SK-N-SH treated with all-trans-retinoic acid at 6 μM for 48 hours (cell line): Measurements from ENCODE around the gene TUBA4A.

Source experiments
- ATAC-seq: fragments of 200-7000 bp; cut with Tn5 transposase; 3 replicates; pipeline ENCODE4 v1.9.1; 2020; ENCODE audit warnings: mild to moderate bottlenecking, moderate library complexity
- ARNTL ChIP-seq: fragments of 450-650 bp; formaldehyde crosslinking; IDR thresholded peaks from 2 replicates; pipeline ENCODE4 v1.5.0; 2020; ENCODE audit warnings: low read depth, mild to moderate bottlenecking, moderate library complexity, borderline replicate concordance
- BACH2 ChIP-seq: fragments of 250-450 bp; sonication (Bioruptor Pico); IDR thresholded peaks from 2 replicates; pipeline ENCODE4 v1.9.0; 2021; ENCODE audit warnings: mild to moderate bottlenecking, borderline replicate concordance
- CREB5 ChIP-seq: fragments of 250-450 bp; sonication (Bioruptor Pico); IDR thresholded peaks from 2 replicates; pipeline ENCODE4 v1.5.1; 2020; ENCODE audit warnings: low read depth, mild to moderate bottlenecking, moderate library complexity
- CSDC2 ChIP-seq: fragments of 250-450 bp; sonication (Bioruptor Pico); IDR thresholded peaks from 2 replicates; pipeline ENCODE4 v1.5.0; 2020; ENCODE audit warnings: mild to moderate bottlenecking, moderate library complexity
- CSRNP3 ChIP-seq: fragments of 250-450 bp; sonication (Bioruptor Pico); IDR thresholded peaks from 2 replicates; pipeline ENCODE4 v1.5.1; 2021; ENCODE audit warnings: mild to moderate bottlenecking, moderate library complexity
- ESRRG ChIP-seq: fragments of 250-450 bp; sonication (Bioruptor Pico); IDR thresholded peaks from 2 replicates; pipeline ENCODE4 v1.6.1; 2021; ENCODE audit warnings: mild to moderate bottlenecking
- GLIS3 ChIP-seq: fragments of 250-450 bp; sonication (Bioruptor Pico); IDR thresholded peaks from 2 replicates; pipeline ENCODE4 v1.5.0; 2020; ENCODE audit warnings: mild to moderate bottlenecking, moderate library complexity
- ISL1 ChIP-seq: fragments of 250-450 bp; sonication (Bioruptor Pico); IDR thresholded peaks from 2 replicates; pipeline ENCODE4 v2.1.2; 2022; ENCODE audit warnings: mild to moderate bottlenecking, moderate library complexity
- OSR1 ChIP-seq: fragments of 250-450 bp; sonication (Bioruptor Pico); IDR thresholded peaks from 2 replicates; pipeline ENCODE4 v1.8.0; 2022; ENCODE audit warnings: moderate library complexity, mild to moderate bottlenecking, inconsistent platforms
- PATZ1 ChIP-seq: fragments of 250-450 bp; sonication (Bioruptor Pico); IDR thresholded peaks from 2 replicates; pipeline ENCODE4 v1.8.0; 2020; ENCODE audit warnings: mild to moderate bottlenecking, moderate library complexity, borderline replicate concordance
- POU6F1 ChIP-seq: fragments of 250-450 bp; sonication (Bioruptor Pico); IDR thresholded peaks from 2 replicates; pipeline ENCODE4 v1.8.0; 2021; ENCODE audit warnings: low read depth, mild to moderate bottlenecking, moderate library complexity, borderline replicate concordance
- PPARA ChIP-seq: fragments of 250-450 bp; sonication (Bioruptor Pico); IDR thresholded peaks from 2 replicates; pipeline ENCODE4 v1.5.0; 2020; ENCODE audit warnings: mild to moderate bottlenecking, borderline replicate concordance
- RARB ChIP-seq: fragments of 250-450 bp; sonication (Bioruptor Pico); IDR thresholded peaks from 2 replicates; pipeline ENCODE4 v1.8.0; 2021; ENCODE audit warnings: mild to moderate bottlenecking, moderate library complexity
- SNAI2 ChIP-seq: fragments of 250-450 bp; sonication (Bioruptor Pico); IDR thresholded peaks from 2 replicates; pipeline ENCODE4 v1.5.0; 2020; ENCODE audit warnings: mild to moderate bottlenecking, moderate library complexity
- TOX ChIP-seq: fragments of 250-450 bp; sonication (Bioruptor Pico); IDR thresholded peaks from 2 replicates; pipeline ENCODE4 v1.8.0; 2021; ENCODE audit warnings: mild to moderate bottlenecking, moderate library complexity, borderline replicate concordance
- TSHZ2 ChIP-seq: fragments of 250-450 bp; sonication (Bioruptor Pico); IDR thresholded peaks from 2 replicates; pipeline ENCODE4 v1.5.0; 2020; ENCODE audit warnings: mild to moderate bottlenecking, moderate library complexity
- ZC3H10 ChIP-seq: fragments of 250-450 bp; sonication (Bioruptor Pico); IDR thresholded peaks from 2 replicates; pipeline ENCODE4 v1.5.1; 2021; ENCODE audit warnings: mild to moderate bottlenecking, moderate library complexity
- ZFP3 ChIP-seq: fragments of 250-450 bp; sonication (Bioruptor Pico); IDR thresholded peaks from 2 replicates; pipeline ENCODE4 v1.5.0; 2020; ENCODE audit warnings: mild to moderate bottlenecking, moderate library complexity
- ZFP30 ChIP-seq: fragments of 450-650 bp; formaldehyde crosslinking; IDR thresholded peaks from 2 replicates; pipeline ENCODE4 v1.5.0; 2022; ENCODE audit warnings: mild to moderate bottlenecking, moderate library complexity
- ZNF565 ChIP-seq: fragments of 450-650 bp; formaldehyde crosslinking; conservative IDR thresholded peaks from 2 replicates; pipeline ENCODE4 v1.5.0; 2020; ENCODE audit warnings: low read depth, mild to moderate bottlenecking, moderate library complexity
- ZNF70 ChIP-seq: fragments of 450-650 bp; formaldehyde crosslinking; IDR thresholded peaks from 2 replicates; pipeline ENCODE4 v1.5.0; 2020; ENCODE audit warnings: mild to moderate bottlenecking, moderate library complexity
- ZNF8 ChIP-seq: fragments of 450-650 bp; formaldehyde crosslinking; IDR thresholded peaks from 2 replicates; pipeline ENCODE4 v1.5.0; 2020; ENCODE audit warnings: mild to moderate bottlenecking, moderate library complexity

TUBA4A gene

GRCh38 chr2:219206328-219207133 lies 47.2 kb downstream of the TUBA4A start, which contains the start of gene ZFAND2B:
Gene ZFAND2B, plus strand, starts transcription at chr2:219206782. Its CDS starts 206 bp downstream, at chr2:219206988.
- peak; percentile 93 for ATAC-seq

GRCh38 chr2:219205981-219206327 lies 47.8 kb downstream of the TUBA4A start:
- ATAC-seq, result no peak
- no peak for TF ChIP-seq ESRRG
- TF ChIP-seq ZFP3, result no peak
- TF ChIP-seq OSR1, result no peak
- no peak for TF ChIP-seq ZNF565 (CRISPR knock-in tag)
- no peak for TF ChIP-seq RARB
- TF ChIP-seq ZNF8 (CRISPR knock-in tag), result no peak
- no peak for TF ChIP-seq BACH2 (CRISPR knock-in tag)
- TF ChIP-seq POU6F1 (CRISPR knock-in tag), result no peak

More at GRCh38 chr2:219206328-219207133, 47.2 kb downstream of the TUBA4A start, which contains the start of gene ZFAND2B:
- TF ChIP-seq RARB (no peak), ZC3H10 (CRISPR knock-in tag) (no peak), GLIS3 (CRISPR knock-in tag) (no peak), ESRRG (no peak), SNAI2 (CRISPR knock-in tag) (no peak), PATZ1 (no peak), TOX (CRISPR knock-in tag) (no peak), OSR1 (no peak), CSRNP3 (CRISPR knock-in tag) (no peak), ZFP30 (CRISPR knock-in tag) (no peak), TSHZ2 (CRISPR knock-in tag) (no peak), ZNF565 (CRISPR knock-in tag) (no peak), PPARA (CRISPR knock-in tag) (no peak), CSDC2 (no peak), ZNF70 (CRISPR knock-in tag) (no peak), ARNTL (no peak), ISL1 (CRISPR knock-in tag) (no peak), ZNF8 (CRISPR knock-in tag) (no peak), CREB5 (CRISPR knock-in tag) (no peak), BACH2 (CRISPR knock-in tag) (no peak)
- TF ChIP-seq, all 23 proteins: peak for 0

- ATAC-seq, result no peak
- no peak for TF ChIP-seq ZNF70 (CRISPR knock-in tag)
- TF ChIP-seq, all 23 proteins: peak for 0
These were observed 48.6 kb downstream of the TUBA4A start for GRCh38 chr2:219205165-219205538.
